Small intestine (tissue), 7 donors: ENCODE data around the gene LSM11. TPM values are rescaled to one million over a fixed set of nuclear protein-coding genes. Genes with fewer than 3 reads are reported as not detected.

Experiments used
- DNase-seq, 2 donors: peaks; one replicate each; pipeline versions ENCODE4 v3.0.0 to v3.0.0-alpha.2; 2013
- FAIRE-seq: peaks from 2 replicates; lab custom pipeline; 2012; peaks lifted over from hg19 to GRCh38; lab: Jason Lieb, UNC
- H3K27ac ChIP-seq, 3 donors: one replicate each; pipeline ENCODE4 v1.5.1; 2013; ENCODE audit warnings: low read length in 2 of 3, mild to moderate bottlenecking in 2 of 3, control low read depth in 1 of 3, inconsistent platforms in 1 of 3, low read depth in 1 of 3, moderate library complexity in 1 of 3
- H3K27me3 ChIP-seq, 3 donors: one replicate each; pipeline ENCODE4 v1.6.1; 2013; ENCODE audit warnings: low read length in 3 of 3, inconsistent platforms in 1 of 3; ENCODE audit not compliant: control insufficient read depth in 3 of 3, insufficient read depth in 3 of 3
- H3K36me3 ChIP-seq, 3 donors: one replicate each; pipeline ENCODE4 v1.6.1; 2013; ENCODE audit warnings: low read length in 3 of 3, inconsistent platforms in 1 of 3, low read depth in 1 of 3, mild to moderate bottlenecking in 1 of 3, moderate library complexity in 1 of 3; ENCODE audit not compliant: control insufficient read depth in 3 of 3, insufficient read depth in 2 of 3
- H3K4me1 ChIP-seq, 3 donors: one replicate each; pipeline ENCODE4 v1.6.1; 2013; ENCODE audit warnings: low read length in 2 of 3, inconsistent platforms in 1 of 3, low read depth in 1 of 3, mild to moderate bottlenecking in 1 of 3, moderate library complexity in 1 of 3; ENCODE audit not compliant: control insufficient read depth in 3 of 3, insufficient read depth in 2 of 3
- H3K4me3 ChIP-seq, 3 donors: one replicate each; pipeline ENCODE4 v1.5.1; 2013; ENCODE audit warnings: low read length in 3 of 3, control low read depth in 1 of 3, inconsistent platforms in 1 of 3, low read depth in 1 of 3, mild to moderate bottlenecking in 1 of 3, moderate library complexity in 1 of 3
- H3K9me3 ChIP-seq, 2 donors: one replicate each; pipeline ENCODE4 v1.6.1; 2013; ENCODE audit warnings: low read depth in 1 of 2, low read length in 1 of 2; ENCODE audit not compliant: control insufficient read depth in 2 of 2, insufficient read depth in 1 of 2
- WGBS, 3 donors: extraction: QIAGEN DNeasy Blood & Tissue Kit; methylation state at CpG; one replicate each; pipeline ENCODE4 v1.1.7; 2013; 5-methylcytosine and 5-hydroxymethylcytosine counted together
- polyA plus RNA-seq, 4 donors: library from polyadenylated mRNA; stranded (reverse) in 3 of 4; unstranded in 1 of 4; fragments of 200-250 nt in 3 of 4; fragments of 120-200 nt in 1 of 4; gene quantifications; one replicate each; pipeline versions ENCODE4 v1.2.1 to v1.2.3, GENCODE V29; 2013
- donor health status: healthy with polysubstance abuse.
- donor health status: control.
- donor health status: control.
- donor health status: Bipolar disorder and iron deficiency.
- donor health status: healthy.

The LSM11 gene
- polyA plus RNA-seq, 4 donors, result 1.4 to 7.5 (median 2.1) TPM

DNA sequence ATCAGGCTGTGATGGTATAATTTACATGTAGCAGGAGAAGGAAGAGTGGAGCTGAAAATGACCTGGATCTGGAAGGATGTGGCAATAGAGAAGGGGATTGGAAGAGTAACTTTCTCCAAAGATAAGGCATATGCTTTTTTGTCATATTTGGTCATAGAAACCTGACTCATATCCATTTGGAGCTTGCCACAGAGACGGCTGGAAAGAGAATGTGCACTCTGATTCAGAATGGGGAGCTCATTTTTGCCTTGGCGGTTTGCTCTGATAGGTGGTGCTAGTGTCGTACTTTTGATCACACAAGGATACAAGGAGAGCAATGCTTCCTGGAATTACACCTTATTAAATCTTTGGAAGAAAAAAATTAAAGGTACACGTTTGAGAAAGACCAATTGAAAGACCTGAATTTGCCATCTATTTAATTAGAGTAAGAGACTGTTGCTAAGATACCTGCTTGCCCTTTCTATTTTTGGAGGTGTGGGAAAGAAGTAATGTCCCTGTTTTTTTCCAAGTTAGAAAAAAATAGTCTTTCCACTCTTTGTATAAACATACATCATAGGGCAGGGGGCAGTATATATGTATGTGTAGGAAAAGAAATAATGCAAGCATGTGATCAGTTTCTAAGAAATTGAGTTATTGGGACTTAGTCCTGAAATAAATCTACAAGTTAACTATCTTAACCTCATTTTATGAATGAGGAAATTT is 5.4 kb downstream of the LSM11 start:
- no peak overlapping the region for H3K4me3 ChIP-seq
- no peak for DNase-seq
- FAIRE-seq, result no peak
- no peaks in the 10 kb centered on the region for H3K27me3 ChIP-seq
- no peak overlapping the region for H3K27ac ChIP-seq
- 80 to 85% (median 83%) methylated on average over 4 of the region's 4 CpGs for WGBS, 3 donors
- peaks cover 0 to 10% (median 3%) of the 10 kb centered on the region in 3 donors for H3K4me1 ChIP-seq
- no peaks in the 10 kb centered on the region for H3K9me3 ChIP-seq
- peaks cover 0 to 6% (median 3%) of the 10 kb centered on the region in 3 donors for H3K36me3 ChIP-seq

DNA sequence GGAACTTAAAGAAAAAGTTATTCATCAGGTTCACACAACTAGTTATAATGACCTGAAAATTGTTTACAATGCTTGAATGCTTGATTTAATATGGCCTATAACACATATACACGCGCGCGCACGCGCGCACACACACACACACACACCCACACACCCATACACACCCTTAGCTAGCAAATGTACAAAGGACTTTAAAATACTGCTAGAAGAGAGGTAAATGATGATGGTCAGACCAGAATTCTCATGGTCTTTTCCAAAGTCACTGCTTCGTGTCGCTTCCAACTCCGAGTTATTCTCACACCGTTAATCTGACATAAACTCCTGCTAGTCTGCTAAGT is 5.9 kb downstream of the LSM11 start:
- 82 to 91% (median 85%) methylated on average over 11 of the region's 11 CpGs for WGBS, 3 donors
- H3K36me3 ChIP-seq, result peaks cover 0 to 6% (median 5%) of the 10 kb centered on the region in 3 donors
- no peak overlapping the region for H3K4me3 ChIP-seq
- FAIRE-seq, result no peak
- H3K9me3 ChIP-seq, result no peaks in the 10 kb centered on the region
- H3K27me3 ChIP-seq, result no peaks in the 10 kb centered on the region
- no peak for DNase-seq
- H3K27ac ChIP-seq, result no peak overlapping the region
- H3K4me1 ChIP-seq, result peaks cover 0 to 10% (median 3%) of the 10 kb centered on the region in 3 donors

DNA sequence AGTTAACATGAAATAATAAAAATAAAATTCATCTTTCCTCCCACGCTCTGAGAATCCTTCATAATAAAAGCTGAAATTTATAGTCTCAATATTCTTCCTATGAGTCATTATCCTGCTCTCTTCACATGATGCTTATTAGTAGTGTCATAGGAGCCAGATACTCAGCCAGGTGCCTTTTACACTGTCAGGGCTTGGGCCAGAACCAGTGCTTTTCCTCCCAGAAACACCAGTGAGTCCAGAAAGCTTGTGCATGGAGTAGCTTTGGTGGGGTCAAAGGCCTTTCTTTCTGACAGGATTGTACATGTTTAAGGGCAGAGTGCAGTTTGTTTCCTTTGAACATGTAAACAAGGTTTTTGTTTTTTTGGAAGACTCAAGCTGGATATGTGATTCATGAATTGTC is 6.8 kb downstream of the LSM11 start:
- no peak overlapping the region for H3K27ac ChIP-seq
- no peak for FAIRE-seq

DNA sequence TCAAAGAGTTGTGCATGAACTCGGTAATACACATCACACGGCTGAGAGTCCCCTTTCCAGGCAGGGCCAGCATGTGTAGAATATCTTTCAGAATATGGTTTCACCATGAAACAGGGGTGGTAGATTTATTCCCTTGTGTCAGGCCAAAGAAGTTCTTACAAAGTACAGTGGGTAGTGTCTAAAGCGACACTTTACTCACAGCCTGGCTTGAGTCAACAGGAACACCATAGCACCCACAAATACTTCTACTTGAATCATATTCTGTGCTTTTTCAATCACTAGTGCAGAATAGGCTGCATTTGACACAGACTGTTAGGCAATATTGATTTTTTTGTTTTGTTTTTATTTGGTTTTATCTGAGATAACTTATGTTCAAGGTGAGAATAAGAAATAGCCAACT is 12.6 kb downstream of the LSM11 start:
- DNase-seq (no peak), FAIRE-seq (no peak)
- 90 to 95% (median 93%) methylated on average over 3 of the region's 3 CpGs for WGBS, 3 donors
- H3K27ac ChIP-seq, result no peak overlapping the region
- no peaks in the 10 kb centered on the region for H3K4me1 ChIP-seq
- H3K4me3 ChIP-seq, result no peak overlapping the region
- H3K27me3 ChIP-seq, result no peaks in the 10 kb centered on the region
- no peaks in the 10 kb centered on the region for H3K9me3 ChIP-seq
- peaks cover 0 to 23% (median 11%) of the 10 kb centered on the region in 3 donors for H3K36me3 ChIP-seq

More for the DNA sequence above, 6.8 kb downstream of the LSM11 start:
- Histone ChIP-seq H3K4me1 (peaks cover 0 to 5% (median 3%) of the 10 kb centered on the region in 3 donors), H3K27me3 (no peaks in the 10 kb centered on the region), H3K4me3 (no peak overlapping the region), H3K36me3 (peaks cover 0 to 12% (median 9%) of the 10 kb centered on the region in 3 donors), H3K9me3 (no peaks in the 10 kb centered on the region)
- 85 to 89% (median 88%) methylated on average over 1 of the region's 1 CpG for WGBS, 3 donors
- DNase-seq, result peak in 1 of 2 donors; percentile 14

DNA sequence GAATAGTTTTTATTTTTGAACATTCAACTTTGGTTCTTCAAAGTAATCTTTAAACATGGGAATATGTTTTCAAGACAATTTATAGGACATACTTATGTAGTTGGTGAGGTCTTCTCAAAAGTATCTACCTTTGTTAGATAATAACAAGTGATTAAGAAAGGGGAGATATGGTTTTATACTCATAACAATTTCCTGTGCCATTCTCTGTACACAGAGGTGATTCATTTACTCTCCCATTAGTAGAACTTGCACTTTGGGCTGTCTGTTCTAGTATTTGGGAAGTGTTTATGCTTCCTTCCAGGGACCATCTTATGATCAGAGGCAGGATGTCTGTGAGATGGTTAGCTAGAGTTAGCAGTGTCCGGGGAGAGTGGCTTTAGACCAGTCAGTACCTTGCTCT is 15.2 kb downstream of the LSM11 start:
- Histone ChIP-seq H3K4me1 (no peaks in the 10 kb centered on the region), H3K27ac (no peak overlapping the region), H3K36me3 (peaks cover 0 to 18% (median 8%) of the 10 kb centered on the region in 3 donors), H3K27me3 (no peaks in the 10 kb centered on the region), H3K9me3 (no peaks in the 10 kb centered on the region), H3K4me3 (no peak overlapping the region)
- no peak for FAIRE-seq
- no peak for DNase-seq
- WGBS, 3 donors, result 74 to 91% (median 80%) methylated on average over 1 of the region's 1 CpG

DNA sequence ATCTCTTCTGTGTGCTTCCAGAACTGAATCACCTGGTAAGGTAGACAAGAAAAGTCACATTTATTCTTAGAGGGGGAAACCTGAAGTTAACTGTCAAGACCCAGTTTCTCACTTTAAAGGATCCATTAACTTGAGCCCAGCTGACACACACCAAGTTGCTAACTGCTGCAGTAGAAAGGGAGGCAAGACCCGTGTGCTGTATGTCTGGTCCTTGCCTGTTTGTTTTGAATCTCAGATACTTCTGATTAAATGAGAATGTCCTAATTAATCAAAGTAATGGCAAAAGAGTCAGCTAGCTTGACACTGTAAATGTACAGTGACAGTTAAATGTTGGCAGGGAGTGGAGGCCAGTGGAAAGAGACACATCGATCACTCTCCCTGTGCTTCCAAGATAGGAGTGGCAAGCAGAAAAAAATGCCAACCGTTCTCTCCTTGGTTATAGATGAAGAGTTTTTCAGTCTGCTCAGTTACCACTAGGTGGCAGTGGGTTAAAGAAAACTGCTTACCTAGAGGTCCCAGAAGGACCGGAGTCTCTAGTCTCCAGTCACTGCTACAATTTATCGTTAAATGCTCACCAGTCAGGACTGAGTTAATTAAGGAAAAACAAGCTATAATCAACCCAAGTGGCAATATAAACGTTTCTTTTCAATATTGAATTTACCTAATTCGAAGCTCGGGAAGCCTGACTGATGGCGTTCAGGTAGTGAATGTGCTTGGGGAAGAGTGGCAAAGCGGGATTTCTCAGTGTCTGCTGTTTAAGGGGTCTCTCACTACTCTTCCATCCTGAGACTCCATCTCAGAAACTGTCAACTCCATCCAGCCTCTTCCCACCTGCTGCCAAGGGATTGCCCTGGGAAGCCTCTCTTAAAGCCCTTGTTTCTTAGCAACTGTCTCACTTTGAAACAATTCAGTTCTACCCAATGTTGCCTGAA is 18.4 kb downstream of the LSM11 start:
- no peak overlapping the region for H3K27ac ChIP-seq
- FAIRE-seq, result no peak
- H3K27me3 ChIP-seq, result no peaks in the 10 kb centered on the region
- DNase-seq, result peak; percentile 63 to 73
- H3K4me3 ChIP-seq, result no peak overlapping the region
- peaks cover 0 to 7% (median 0%) of the 10 kb centered on the region in 3 donors for H3K36me3 ChIP-seq
- H3K4me1 ChIP-seq, result no peaks in the 10 kb centered on the region
- 35 to 40% (median 37%) methylated on average over 10 of the region's 10 CpGs for WGBS, 3 donors
- no peaks in the 10 kb centered on the region for H3K9me3 ChIP-seq

DNA sequence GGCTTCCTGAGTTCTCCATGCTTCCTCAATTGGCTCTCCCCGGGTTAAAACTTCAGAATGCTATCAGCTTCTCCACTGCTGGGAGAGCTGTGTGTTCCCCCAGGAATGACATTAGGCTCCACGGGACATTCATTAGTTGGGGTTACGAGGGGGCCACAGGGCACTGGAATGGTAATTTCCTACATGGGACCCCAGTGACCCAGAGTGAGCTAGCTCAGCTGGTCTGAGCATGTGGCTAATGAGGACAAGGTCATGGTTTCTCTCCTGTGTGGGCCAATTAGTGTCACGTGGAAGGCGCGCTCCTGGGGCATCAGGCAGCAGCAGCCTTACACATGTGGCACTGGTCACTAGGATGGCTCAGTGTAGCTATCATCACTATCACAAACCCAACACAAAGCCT is 21.0 kb downstream of the LSM11 start:
- Histone ChIP-seq H3K4me1 (no peaks in the 10 kb centered on the region), H3K27ac (no peak overlapping the region), H3K36me3 (no peaks in the 10 kb centered on the region), H3K27me3 (no peaks in the 10 kb centered on the region), H3K4me3 (no peak overlapping the region), H3K9me3 (no peaks in the 10 kb centered on the region)
- FAIRE-seq (no peak), DNase-seq (no peak)
- WGBS, 3 donors, result 88 to 91% (median 89%) methylated on average over 6 of the region's 6 CpGs

DNA sequence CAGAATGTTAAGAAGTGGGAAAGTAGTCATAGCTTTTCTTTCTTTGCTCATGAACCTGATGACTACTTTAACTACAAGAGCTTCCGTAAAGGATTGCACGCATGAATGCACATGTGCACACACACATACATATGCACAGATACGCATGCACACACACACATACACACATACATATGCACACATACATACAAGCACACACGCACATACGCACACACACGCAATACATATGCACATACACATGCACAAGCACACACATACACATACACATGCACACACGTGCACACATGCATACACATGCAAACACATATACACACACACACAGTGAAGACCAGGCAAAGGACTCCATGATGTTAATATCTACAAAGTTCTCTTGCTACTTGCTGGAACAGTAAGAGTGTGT is 22.9 kb downstream of the LSM11 start:
- Histone ChIP-seq H3K36me3 (no peaks in the 10 kb centered on the region), H3K4me1 (no peaks in the 10 kb centered on the region), H3K27ac (no peak overlapping the region), H3K27me3 (no peaks in the 10 kb centered on the region), H3K4me3 (no peak overlapping the region), H3K9me3 (peaks cover 0 to 7% of the 10 kb centered on the region in 2 donors)
- no peak for FAIRE-seq
- 96 to 99% (median 97%) methylated on average over 7 of the region's 7 CpGs for WGBS, 3 donors
- DNase-seq, result no peak
